ENCODE data around the gene RNASE1. TPM values are rescaled to one million over a fixed set of nuclear protein-coding genes. Genes with fewer than 3 reads are reported as not detected.

Gene RNASE1
- total and polyA plus RNA-seq, 2 experiments from 2014 or later, result 0.56 to 1.7 TPM

DNA sequence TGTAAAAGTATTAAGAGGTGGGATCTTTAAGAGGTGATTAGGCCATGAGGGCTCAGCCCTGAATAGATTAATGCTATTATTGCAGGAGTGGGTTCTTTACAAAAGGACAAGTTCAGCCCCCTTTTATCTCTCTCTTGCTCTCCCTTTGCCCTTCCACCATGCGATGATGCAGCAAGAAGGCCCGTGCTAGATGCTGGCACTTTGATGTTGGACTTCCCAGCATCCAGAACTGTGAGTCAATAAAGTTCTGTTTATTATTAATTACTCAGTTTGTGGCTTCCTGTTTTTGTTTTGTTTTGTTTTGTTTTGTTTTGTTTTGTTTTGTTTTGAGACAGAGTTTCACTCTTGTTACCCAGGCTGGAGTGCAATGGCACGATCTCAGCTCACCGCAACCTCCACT lies 10.1 kb downstream of the RNASE1 start:
- Histone ChIP-seq H3K36me3 (ENCODE audit: insufficient read depth) (no peaks in the 10 kb centered on the region), H3K4me1 (ENCODE audit: insufficient read depth) (peaks cover 14% of the 10 kb centered on the region), H3K27me3 (ENCODE audit: insufficient read depth) (no peaks in the 10 kb centered on the region), H3K4me3 (no peak overlapping the region), H2AFZ (no peak overlapping the region), H3K79me2 (replicated peaks; ENCODE audit: insufficient read depth) (no peaks in the 10 kb centered on the region), H3K9me2 (ENCODE audit: insufficient read depth) (no peaks in the 10 kb centered on the region), H3K4me2 (no peak overlapping the region), H4K20me1 (replicated peaks; ENCODE audit: insufficient read depth) (no peaks in the 10 kb centered on the region), H3F3A (replicated peaks; ENCODE audit: low read depth) (no peaks in the 10 kb centered on the region), H3K27ac (ENCODE audit: low read depth) (no peak overlapping the region)
- H3K36me3 Mint-ChIP-seq (ENCODE audit: low read depth), result no peaks in the 10 kb centered on the region
- TF ChIP-seq, protein P1, sequence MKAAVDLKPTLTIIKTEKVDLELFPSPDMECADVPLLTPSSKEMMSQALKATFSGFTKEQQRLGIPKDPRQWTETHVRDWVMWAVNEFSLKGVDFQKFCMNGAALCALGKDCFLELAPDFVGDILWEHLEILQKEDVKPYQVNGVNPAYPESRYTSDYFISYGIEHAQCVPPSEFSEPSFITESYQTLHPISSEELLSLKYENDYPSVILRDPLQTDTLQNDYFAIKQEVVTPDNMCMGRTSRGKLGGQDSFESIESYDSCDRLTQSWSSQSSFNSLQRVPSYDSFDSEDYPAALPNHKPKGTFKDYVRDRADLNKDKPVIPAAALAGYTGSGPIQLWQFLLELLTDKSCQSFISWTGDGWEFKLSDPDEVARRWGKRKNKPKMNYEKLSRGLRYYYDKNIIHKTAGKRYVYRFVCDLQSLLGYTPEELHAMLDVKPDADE (IDR thresholded peaks at IDR 0.05), result no peak
- TF ChIP-seq ZNF331 (CRISPR knock-in tag; IDR thresholded peaks at IDR 0.05; ENCODE audit: low read depth), result no peak
- no peaks in the 10 kb centered on the region for H3K9me3 Mint-ChIP-seq
- H3K27ac Mint-ChIP-seq, result no peak overlapping the region
- H3K4me1 Mint-ChIP-seq, result peaks cover 26% of the 10 kb centered on the region
- DNase-seq (ENCODE audit: low spot score), result no peak
- H3K4me3 Mint-ChIP-seq, result no peak overlapping the region
- ATAC-seq, result no peak
- H3K27me3 Mint-ChIP-seq (ENCODE audit: insufficient read depth, low read depth, poor library complexity), result peaks cover 2% of the 10 kb centered on the region

DNA sequence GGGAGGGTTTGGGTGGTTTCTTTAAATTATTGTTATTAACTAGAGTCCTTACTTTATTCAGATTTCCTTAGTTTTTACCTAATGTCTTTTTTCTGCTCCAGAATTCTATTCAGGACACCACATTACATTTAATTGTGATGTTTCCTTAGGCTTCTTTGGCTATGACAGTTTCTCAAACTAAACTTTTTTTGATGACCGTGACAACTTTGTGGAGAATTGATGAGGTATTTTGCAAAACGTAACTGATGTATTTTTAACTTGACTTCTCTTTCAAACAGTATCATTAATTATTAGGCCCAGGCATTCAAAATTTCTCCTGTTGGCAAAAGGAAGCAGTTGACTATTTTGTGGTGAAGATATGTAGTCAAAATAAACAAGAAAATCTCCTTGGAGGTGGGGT lies 11.0 kb downstream of the RNASE1 start:
- ATAC-seq, result no peak
- no peaks in the 10 kb centered on the region for H3K36me3 ChIP-seq (ENCODE audit: insufficient read depth)
- TF ChIP-seq STAT1 (IDR thresholded peaks at IDR 0.05; ENCODE audit: unreplicated experiment), result no peak
- no peak for TF ChIP-seq EZH2 (IDR thresholded peaks at IDR 0.05; ENCODE audit: low read depth, unreplicated experiment)
- TF ChIP-seq, protein P1 (IDR thresholded peaks at IDR 0.05), result no peak
- no peak for TF ChIP-seq JUNB (IDR thresholded peaks at IDR 0.05; ENCODE audit: unreplicated experiment)
- no peak for TF ChIP-seq POLR2AphosphoS5 (IDR thresholded peaks at IDR 0.05; ENCODE audit: low read depth)
- no peak for TF ChIP-seq ZNF331 (CRISPR knock-in tag; IDR thresholded peaks at IDR 0.05; ENCODE audit: low read depth)
- TF ChIP-seq ZNF114 (CRISPR knock-in tag; IDR thresholded peaks at IDR 0.05), result no peak
- TF ChIP-seq, protein P2, sequence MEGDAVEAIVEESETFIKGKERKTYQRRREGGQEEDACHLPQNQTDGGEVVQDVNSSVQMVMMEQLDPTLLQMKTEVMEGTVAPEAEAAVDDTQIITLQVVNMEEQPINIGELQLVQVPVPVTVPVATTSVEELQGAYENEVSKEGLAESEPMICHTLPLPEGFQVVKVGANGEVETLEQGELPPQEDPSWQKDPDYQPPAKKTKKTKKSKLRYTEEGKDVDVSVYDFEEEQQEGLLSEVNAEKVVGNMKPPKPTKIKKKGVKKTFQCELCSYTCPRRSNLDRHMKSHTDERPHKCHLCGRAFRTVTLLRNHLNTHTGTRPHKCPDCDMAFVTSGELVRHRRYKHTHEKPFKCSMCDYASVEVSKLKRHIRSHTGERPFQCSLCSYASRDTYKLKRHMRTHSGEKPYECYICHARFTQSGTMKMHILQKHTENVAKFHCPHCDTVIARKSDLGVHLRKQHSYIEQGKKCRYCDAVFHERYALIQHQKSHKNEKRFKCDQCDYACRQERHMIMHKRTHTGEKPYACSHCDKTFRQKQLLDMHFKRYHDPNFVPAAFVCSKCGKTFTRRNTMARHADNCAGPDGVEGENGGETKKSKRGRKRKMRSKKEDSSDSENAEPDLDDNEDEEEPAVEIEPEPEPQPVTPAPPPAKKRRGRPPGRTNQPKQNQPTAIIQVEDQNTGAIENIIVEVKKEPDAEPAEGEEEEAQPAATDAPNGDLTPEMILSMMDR (conservative IDR thresholded peaks at IDR 0.05; ENCODE audit: low read depth in 2 of 2), result no peak
- TF ChIP-seq CREB1 (CRISPR knock-in tag; IDR thresholded peaks at IDR 0.05; ENCODE audit: low read depth), result no peak
- TF ChIP-seq NANOG (IDR thresholded peaks at IDR 0.05; ENCODE audit: borderline replicate concordance), result no peak
- TF ChIP-seq, protein P3, sequence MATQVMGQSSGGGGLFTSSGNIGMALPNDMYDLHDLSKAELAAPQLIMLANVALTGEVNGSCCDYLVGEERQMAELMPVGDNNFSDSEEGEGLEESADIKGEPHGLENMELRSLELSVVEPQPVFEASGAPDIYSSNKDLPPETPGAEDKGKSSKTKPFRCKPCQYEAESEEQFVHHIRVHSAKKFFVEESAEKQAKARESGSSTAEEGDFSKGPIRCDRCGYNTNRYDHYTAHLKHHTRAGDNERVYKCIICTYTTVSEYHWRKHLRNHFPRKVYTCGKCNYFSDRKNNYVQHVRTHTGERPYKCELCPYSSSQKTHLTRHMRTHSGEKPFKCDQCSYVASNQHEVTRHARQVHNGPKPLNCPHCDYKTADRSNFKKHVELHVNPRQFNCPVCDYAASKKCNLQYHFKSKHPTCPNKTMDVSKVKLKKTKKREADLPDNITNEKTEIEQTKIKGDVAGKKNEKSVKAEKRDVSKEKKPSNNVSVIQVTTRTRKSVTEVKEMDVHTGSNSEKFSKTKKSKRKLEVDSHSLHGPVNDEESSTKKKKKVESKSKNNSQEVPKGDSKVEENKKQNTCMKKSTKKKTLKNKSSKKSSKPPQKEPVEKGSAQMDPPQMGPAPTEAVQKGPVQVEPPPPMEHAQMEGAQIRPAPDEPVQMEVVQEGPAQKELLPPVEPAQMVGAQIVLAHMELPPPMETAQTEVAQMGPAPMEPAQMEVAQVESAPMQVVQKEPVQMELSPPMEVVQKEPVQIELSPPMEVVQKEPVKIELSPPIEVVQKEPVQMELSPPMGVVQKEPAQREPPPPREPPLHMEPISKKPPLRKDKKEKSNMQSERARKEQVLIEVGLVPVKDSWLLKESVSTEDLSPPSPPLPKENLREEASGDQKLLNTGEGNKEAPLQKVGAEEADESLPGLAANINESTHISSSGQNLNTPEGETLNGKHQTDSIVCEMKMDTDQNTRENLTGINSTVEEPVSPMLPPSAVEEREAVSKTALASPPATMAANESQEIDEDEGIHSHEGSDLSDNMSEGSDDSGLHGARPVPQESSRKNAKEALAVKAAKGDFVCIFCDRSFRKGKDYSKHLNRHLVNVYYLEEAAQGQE (IDR thresholded peaks at IDR 0.05; ENCODE audit: unreplicated experiment), result no peak

More for the DNA sequence above, 11.0 kb downstream of the RNASE1 start:
- Histone ChIP-seq H3K27ac (ENCODE audit: low read depth) (no peak overlapping the region), H3K4me3 (no peak overlapping the region), H3K27me3 (ENCODE audit: insufficient read depth) (no peaks in the 10 kb centered on the region), H3K4me2 (no peak overlapping the region), H3K4me1 (ENCODE audit: insufficient read depth) (peaks cover 14% of the 10 kb centered on the region), H3K9me2 (ENCODE audit: insufficient read depth) (no peaks in the 10 kb centered on the region), H3F3A (replicated peaks; ENCODE audit: low read depth) (no peaks in the 10 kb centered on the region), H2AFZ (no peak overlapping the region), H4K20me1 (replicated peaks; ENCODE audit: insufficient read depth) (no peaks in the 10 kb centered on the region), H3K79me2 (replicated peaks; ENCODE audit: insufficient read depth) (no peaks in the 10 kb centered on the region)
- no peak for DNase-seq (ENCODE audit: low spot score)
- H3K36me3 Mint-ChIP-seq (ENCODE audit: low read depth), result no peaks in the 10 kb centered on the region
- no peaks in the 10 kb centered on the region for H3K9me3 Mint-ChIP-seq
- no peak overlapping the region; the same call in 1 of the 2 replicates for H3K27ac Mint-ChIP-seq
- peaks cover 28% of the 10 kb centered on the region for H3K4me1 Mint-ChIP-seq
- H3K27me3 Mint-ChIP-seq (ENCODE audit: insufficient read depth, low read depth, poor library complexity), result peaks cover 4% of the 10 kb centered on the region
- H3K4me3 Mint-ChIP-seq, result no peak overlapping the region
